GM23338 (cell line): ENCODE results near the gene LSM14A. TPM values are rescaled to one million over a fixed set of nuclear protein-coding genes. Genes with fewer than 3 reads are reported as not detected.

ENCODE experiments used
- ATAC-seq: fragments of 200-7000 bp; cut with Tn5 transposase; 3 replicates; pipeline ENCODE4 v1.9.1; 2020
- DNase-seq: peaks from one replicate; pipeline ENCODE4 v3.0.0-alpha.2; 2015; ENCODE audit warnings: low spot score
- H2AFZ ChIP-seq: fragments of 200-600 bp; sonication (generic); 2 replicates; pipeline ENCODE4 v1.8.0; 2016; ENCODE audit warnings: antibody characterized with exemption, mild to moderate bottlenecking, moderate library complexity
- H3F3A ChIP-seq: fragments of 200-600 bp; sonication (generic); replicated peaks from 2 replicates; pipeline ENCODE4 v1.8.0; 2017; ENCODE audit warnings: antibody characterized with exemption, mixed run types, low read depth
- H3K27ac ChIP-seq: fragments of 200-600 bp; sonication (generic); 2 replicates; pipeline ENCODE4 v1.6.1; 2016; ENCODE audit warnings: low read depth
- H3K27me3 ChIP-seq: fragments of 200-600 bp; sonication (generic); 2 replicates; pipeline ENCODE4 v1.8.0; 2016; ENCODE audit warnings: mild to moderate bottlenecking, mixed run types, moderate library complexity; ENCODE audit not compliant: insufficient read depth
- H3K36me3 ChIP-seq: fragments of 200-600 bp; sonication (generic); 2 replicates; pipeline ENCODE4 v1.8.0; 2016; ENCODE audit warnings: mild to moderate bottlenecking; ENCODE audit not compliant: insufficient read depth
- H3K4me1 ChIP-seq: fragments of 200-600 bp; sonication (generic); 2 replicates; pipeline ENCODE4 v1.8.0; 2016; ENCODE audit warnings: mild to moderate bottlenecking, moderate library complexity; ENCODE audit not compliant: insufficient read depth
- H3K4me2 ChIP-seq: fragments of 200-600 bp; sonication (generic); 2 replicates; pipeline ENCODE4 v1.7.1; 2017; ENCODE audit warnings: mixed run types
- H3K4me3 ChIP-seq: fragments of 200-600 bp; sonication (generic); 2 replicates; pipeline ENCODE4 v1.6.1; 2016; ENCODE audit warnings: mixed run types
- H3K79me2 ChIP-seq: fragments of 200-600 bp; sonication (generic); replicated peaks from 2 replicates; pipeline ENCODE4 v1.8.0; 2017; ENCODE audit warnings: mild to moderate bottlenecking; ENCODE audit not compliant: insufficient read depth
- H3K9me2 ChIP-seq: fragments of 200-600 bp; sonication (generic); 2 replicates; pipeline ENCODE4 v1.8.0; 2017; ENCODE audit not compliant: insufficient read depth
- H4K20me1 ChIP-seq: fragments of 200-600 bp; sonication (generic); replicated peaks from 2 replicates; pipeline ENCODE4 v1.8.0; 2017; ENCODE audit warnings: mild to moderate bottlenecking; ENCODE audit not compliant: insufficient read depth
- H3K27ac Mint-ChIP-seq: 2 replicates; pipeline ENCODE4 v1.8.0; 2020; ENCODE audit warnings: inconsistent platforms, mild to moderate bottlenecking, moderate library complexity, mixed read lengths
- H3K27me3 Mint-ChIP-seq: 3 replicates; pipeline ENCODE4 v1.8.0; 2022; ENCODE audit warnings: low read depth, mild to moderate bottlenecking, moderate library complexity, mixed read lengths, inconsistent platforms; ENCODE audit not compliant: insufficient read depth, poor library complexity
- H3K36me3 Mint-ChIP-seq: 3 replicates; pipeline ENCODE4 v1.8.0; 2021; ENCODE audit warnings: low read depth, mild to moderate bottlenecking, inconsistent platforms, moderate library complexity, mixed read lengths
- H3K4me1 Mint-ChIP-seq: 3 replicates; pipeline ENCODE4 v1.8.0; 2020; ENCODE audit warnings: mild to moderate bottlenecking, inconsistent platforms, mixed read lengths
- H3K4me3 Mint-ChIP-seq: 3 replicates; pipeline ENCODE4 v1.8.0; 2021; ENCODE audit warnings: moderate library complexity, mild to moderate bottlenecking, inconsistent platforms, mixed read lengths
- H3K9me3 Mint-ChIP-seq: 3 replicates; pipeline ENCODE4 v1.8.0; 2020; ENCODE audit warnings: moderate library complexity, mild to moderate bottlenecking, inconsistent platforms, mixed read lengths
- CREB1 ChIP-seq: fragments of 250-450 bp; sonication (Bioruptor Pico); IDR thresholded peaks from 2 replicates; pipeline ENCODE4 v1.5.0; 2020; ENCODE audit warnings: low read depth, mild to moderate bottlenecking, moderate library complexity
- EZH2 ChIP-seq: fragments of 200-600 bp; sonication (generic); IDR thresholded peaks from one replicate; pipeline ENCODE4 v1.8.0; 2017; ENCODE audit warnings: antibody characterized with exemption, mild to moderate bottlenecking, low read depth; ENCODE audit not compliant: unreplicated experiment
- EZH2phosphoT487 ChIP-seq: fragments of 200-600 bp; sonication (generic); IDR thresholded peaks from one replicate; pipeline ENCODE4 v1.8.1; 2018; ENCODE audit warnings: antibody characterized with exemption; ENCODE audit not compliant: unreplicated experiment
- NANOG ChIP-seq: IDR thresholded peaks from 2 replicates; pipeline ENCODE4 v1.6.1; 2016; ENCODE audit warnings: antibody characterized with exemption, borderline replicate concordance
- POLR2AphosphoS5 ChIP-seq: IDR thresholded peaks from 2 replicates; pipeline ENCODE4 v1.6.1; 2016; ENCODE audit warnings: antibody characterized with exemption, low read depth
- STAT1 ChIP-seq: IDR thresholded peaks from one replicate; pipeline ENCODE4 v1.6.1; 2016; ENCODE audit warnings: antibody characterized with exemption; ENCODE audit not compliant: unreplicated experiment
- ZNF114 ChIP-seq: fragments of 250-450 bp; sonication (Bioruptor Pico); IDR thresholded peaks from 2 replicates; pipeline ENCODE4 v1.5.0; 2020; ENCODE audit warnings: mild to moderate bottlenecking, moderate library complexity
- polyA plus RNA-seq: library from polyadenylated mRNA; unstranded; fragments of >200 nt; fragmentation: Nextera tagmentation; extraction: Ambion mirVana; gene quantifications from 2 replicates; pipeline ENCODE4 v1.2.1, GENCODE V29; 2016
- total RNA-seq: library from RNA; depleted of rRNA; stranded (reverse); fragments of >200 nt; shearing (Covaris generic); gene quantifications from 2 replicates; pipeline ENCODE4 v1.2.3, GENCODE V29; 2014
- TF ChIP-seq, protein P1 (sequence below): IDR thresholded peaks from 2 replicates; pipeline ENCODE4 v1.6.1; 2016; ENCODE audit warnings: antibody characterized with exemption
- TF ChIP-seq, protein P2 (sequence below), 2 experiments: fragments of 200-600 bp in 1 of 2; sonication (generic) in 1 of 2; conservative IDR thresholded peaks; 2 replicates each; pipeline versions ENCODE4 v1.5.1 to v1.6.1; 2016 to 2017; ENCODE audit warnings: antibody characterized with exemption in 2 of 2, low read depth in 2 of 2, mild to moderate bottlenecking in 2 of 2, moderate library complexity in 1 of 2
- TF ChIP-seq, protein P3 (sequence below): IDR thresholded peaks from one replicate; pipeline ENCODE4 v1.6.1; 2018; ENCODE audit warnings: antibody characterized with exemption; ENCODE audit not compliant: unreplicated experiment

The LSM14A gene
- total and polyA plus RNA-seq, 2 experiments from 2014 or later: 109 to 166 TPM

DNA sequence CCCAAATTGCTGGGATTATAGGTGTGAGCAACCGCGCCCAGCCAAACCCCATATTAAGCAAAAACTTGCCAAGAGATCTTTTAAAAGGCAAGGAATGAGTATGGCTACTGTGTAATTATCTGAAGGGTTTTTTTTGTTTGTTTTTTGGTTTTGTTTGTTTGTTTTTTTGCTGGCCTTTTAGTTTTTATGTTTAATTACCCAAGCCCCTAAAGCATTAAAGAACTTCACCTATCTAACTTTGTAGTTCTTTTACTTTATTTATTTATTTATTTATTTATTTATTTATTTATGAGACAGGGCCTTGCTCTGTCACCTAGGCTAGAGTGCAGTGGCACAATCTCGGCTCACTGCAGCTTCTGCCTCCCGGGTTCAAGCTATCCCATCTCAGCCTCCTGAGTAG is 41.7 kb downstream of the LSM14A start (continued):
- TF ChIP-seq EZH2 (no peak), STAT1 (no peak), CREB1 (no peak)
- TF ChIP-seq, protein P1, sequence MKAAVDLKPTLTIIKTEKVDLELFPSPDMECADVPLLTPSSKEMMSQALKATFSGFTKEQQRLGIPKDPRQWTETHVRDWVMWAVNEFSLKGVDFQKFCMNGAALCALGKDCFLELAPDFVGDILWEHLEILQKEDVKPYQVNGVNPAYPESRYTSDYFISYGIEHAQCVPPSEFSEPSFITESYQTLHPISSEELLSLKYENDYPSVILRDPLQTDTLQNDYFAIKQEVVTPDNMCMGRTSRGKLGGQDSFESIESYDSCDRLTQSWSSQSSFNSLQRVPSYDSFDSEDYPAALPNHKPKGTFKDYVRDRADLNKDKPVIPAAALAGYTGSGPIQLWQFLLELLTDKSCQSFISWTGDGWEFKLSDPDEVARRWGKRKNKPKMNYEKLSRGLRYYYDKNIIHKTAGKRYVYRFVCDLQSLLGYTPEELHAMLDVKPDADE: no peak

DNA sequence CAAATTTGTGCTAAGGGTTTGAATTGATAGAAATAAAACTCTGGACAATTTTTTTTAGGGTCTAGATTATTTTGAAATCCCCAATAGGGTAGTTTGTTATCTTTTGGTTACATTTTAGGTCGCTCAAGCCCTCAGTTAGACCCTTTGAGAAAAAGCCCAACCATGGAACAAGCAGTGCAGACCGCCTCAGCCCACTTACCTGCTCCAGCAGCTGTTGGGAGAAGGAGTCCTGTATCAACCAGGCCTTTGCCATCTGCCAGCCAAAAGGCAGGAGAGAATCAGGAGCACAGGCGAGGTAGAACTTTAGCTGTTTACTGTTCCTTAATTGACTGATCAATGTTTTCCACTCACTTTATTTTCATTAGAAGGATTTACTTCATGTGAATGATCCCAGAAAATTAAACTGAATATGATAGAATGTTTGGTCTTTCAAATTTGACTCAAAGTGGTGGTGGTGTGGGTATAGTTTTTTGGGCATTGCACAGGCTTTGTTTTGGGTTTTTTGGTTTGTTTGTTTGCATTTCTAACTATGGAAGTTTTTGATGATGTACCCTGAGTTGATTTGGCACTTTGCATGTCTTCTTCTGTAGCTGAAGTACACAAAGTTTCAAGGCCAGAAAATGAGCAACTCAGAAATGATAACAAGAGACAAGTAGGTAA is 42.8 kb downstream of the LSM14A start:
- Mint-ChIP-seq H3K27ac (no peak overlapping the region; the same call in 1 of the 2 replicates), H3K36me3 (peaks cover 64% of the 10 kb centered on the region), H3K4me1 (no peaks in the 10 kb centered on the region), H3K4me3 (no peak overlapping the region), H3K9me3 (no peaks in the 10 kb centered on the region), H3K27me3 (no peaks in the 10 kb centered on the region)
- H4K20me1 ChIP-seq: peaks cover 14% of the 10 kb centered on the region
- H3K27me3 ChIP-seq: no peaks in the 10 kb centered on the region
- TF ChIP-seq, protein P2, sequence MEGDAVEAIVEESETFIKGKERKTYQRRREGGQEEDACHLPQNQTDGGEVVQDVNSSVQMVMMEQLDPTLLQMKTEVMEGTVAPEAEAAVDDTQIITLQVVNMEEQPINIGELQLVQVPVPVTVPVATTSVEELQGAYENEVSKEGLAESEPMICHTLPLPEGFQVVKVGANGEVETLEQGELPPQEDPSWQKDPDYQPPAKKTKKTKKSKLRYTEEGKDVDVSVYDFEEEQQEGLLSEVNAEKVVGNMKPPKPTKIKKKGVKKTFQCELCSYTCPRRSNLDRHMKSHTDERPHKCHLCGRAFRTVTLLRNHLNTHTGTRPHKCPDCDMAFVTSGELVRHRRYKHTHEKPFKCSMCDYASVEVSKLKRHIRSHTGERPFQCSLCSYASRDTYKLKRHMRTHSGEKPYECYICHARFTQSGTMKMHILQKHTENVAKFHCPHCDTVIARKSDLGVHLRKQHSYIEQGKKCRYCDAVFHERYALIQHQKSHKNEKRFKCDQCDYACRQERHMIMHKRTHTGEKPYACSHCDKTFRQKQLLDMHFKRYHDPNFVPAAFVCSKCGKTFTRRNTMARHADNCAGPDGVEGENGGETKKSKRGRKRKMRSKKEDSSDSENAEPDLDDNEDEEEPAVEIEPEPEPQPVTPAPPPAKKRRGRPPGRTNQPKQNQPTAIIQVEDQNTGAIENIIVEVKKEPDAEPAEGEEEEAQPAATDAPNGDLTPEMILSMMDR (conservative IDR thresholded peaks at IDR 0.05; ENCODE audit: low read depth in 2 of 2): no peak
- TF ChIP-seq CREB1: no peak
- TF ChIP-seq, protein P1: no peak
- TF ChIP-seq ZNF114 (CRISPR knock-in tag): no peak
- TF ChIP-seq POLR2AphosphoS5: no peak
- TF ChIP-seq EZH2: no peak
- no peak overlapping the region for H2AFZ ChIP-seq
- H3K4me3 ChIP-seq: no peak overlapping the region
- peaks cover 12% of the 10 kb centered on the region for H3F3A ChIP-seq
- peaks cover 11% of the 10 kb centered on the region; the same call in 1 of the 2 replicates for H3K79me2 ChIP-seq
- H3K9me2 ChIP-seq: no peaks in the 10 kb centered on the region
- H3K36me3 ChIP-seq: peaks cover 48% of the 10 kb centered on the region
- no peak overlapping the region for H3K4me2 ChIP-seq
- DNase-seq: no peak
- no peak overlapping the region; the same call in 1 of the 2 replicates for H3K27ac ChIP-seq
- no peaks in the 10 kb centered on the region for H3K4me1 ChIP-seq
- no peak for ATAC-seq

DNA sequence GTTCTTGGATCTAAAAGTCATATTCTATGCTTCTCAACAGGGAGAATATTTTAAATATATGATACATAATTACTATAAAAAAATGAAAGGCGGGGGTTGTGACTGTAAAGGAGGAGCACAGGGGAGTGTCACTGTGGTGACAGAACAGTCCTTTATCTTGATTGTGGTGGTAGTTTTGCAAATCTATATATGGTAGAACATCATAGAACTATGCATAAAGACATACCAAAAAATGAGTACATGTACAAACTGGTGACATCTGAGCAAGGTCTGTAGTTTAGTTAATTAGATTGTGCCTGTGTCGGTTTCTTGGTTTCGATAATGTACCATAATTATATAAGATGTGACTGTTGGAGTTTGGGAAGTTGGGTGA is 43.3 kb downstream of the LSM14A start:
- H4K20me1 ChIP-seq: peaks cover 15% of the 10 kb centered on the region
- no peak overlapping the region for H3K27ac Mint-ChIP-seq
- H3K4me3 Mint-ChIP-seq: no peak overlapping the region
- H3K4me2 ChIP-seq: no peak overlapping the region
- no peaks in the 10 kb centered on the region for H3K27me3 Mint-ChIP-seq
- DNase-seq (no peak), ATAC-seq (no peak)
- H3K9me2 ChIP-seq: no peaks in the 10 kb centered on the region
- H3K9me3 Mint-ChIP-seq: no peaks in the 10 kb centered on the region
- H3K4me1 ChIP-seq: no peaks in the 10 kb centered on the region
- H3K27ac ChIP-seq: no peak overlapping the region
- H3K27me3 ChIP-seq: no peaks in the 10 kb centered on the region
- H3K4me3 ChIP-seq: no peak overlapping the region
- H3K4me1 Mint-ChIP-seq: no peaks in the 10 kb centered on the region
- H3K79me2 ChIP-seq: peaks cover 11% of the 10 kb centered on the region; the same call in 1 of the 2 replicates
- H3K36me3 Mint-ChIP-seq: peaks cover 65% of the 10 kb centered on the region
- peaks cover 12% of the 10 kb centered on the region for H3F3A ChIP-seq
- no peak overlapping the region for H2AFZ ChIP-seq
- peaks cover 48% of the 10 kb centered on the region for H3K36me3 ChIP-seq
- TF ChIP-seq, protein P1: no peak
- no peak for TF ChIP-seq EZH2
- TF ChIP-seq ZNF114 (CRISPR knock-in tag): no peak
- TF ChIP-seq EZH2phosphoT487: no peak
- TF ChIP-seq STAT1: no peak
- TF ChIP-seq NANOG: no peak
- no peak for TF ChIP-seq CREB1
- TF ChIP-seq, protein P3, sequence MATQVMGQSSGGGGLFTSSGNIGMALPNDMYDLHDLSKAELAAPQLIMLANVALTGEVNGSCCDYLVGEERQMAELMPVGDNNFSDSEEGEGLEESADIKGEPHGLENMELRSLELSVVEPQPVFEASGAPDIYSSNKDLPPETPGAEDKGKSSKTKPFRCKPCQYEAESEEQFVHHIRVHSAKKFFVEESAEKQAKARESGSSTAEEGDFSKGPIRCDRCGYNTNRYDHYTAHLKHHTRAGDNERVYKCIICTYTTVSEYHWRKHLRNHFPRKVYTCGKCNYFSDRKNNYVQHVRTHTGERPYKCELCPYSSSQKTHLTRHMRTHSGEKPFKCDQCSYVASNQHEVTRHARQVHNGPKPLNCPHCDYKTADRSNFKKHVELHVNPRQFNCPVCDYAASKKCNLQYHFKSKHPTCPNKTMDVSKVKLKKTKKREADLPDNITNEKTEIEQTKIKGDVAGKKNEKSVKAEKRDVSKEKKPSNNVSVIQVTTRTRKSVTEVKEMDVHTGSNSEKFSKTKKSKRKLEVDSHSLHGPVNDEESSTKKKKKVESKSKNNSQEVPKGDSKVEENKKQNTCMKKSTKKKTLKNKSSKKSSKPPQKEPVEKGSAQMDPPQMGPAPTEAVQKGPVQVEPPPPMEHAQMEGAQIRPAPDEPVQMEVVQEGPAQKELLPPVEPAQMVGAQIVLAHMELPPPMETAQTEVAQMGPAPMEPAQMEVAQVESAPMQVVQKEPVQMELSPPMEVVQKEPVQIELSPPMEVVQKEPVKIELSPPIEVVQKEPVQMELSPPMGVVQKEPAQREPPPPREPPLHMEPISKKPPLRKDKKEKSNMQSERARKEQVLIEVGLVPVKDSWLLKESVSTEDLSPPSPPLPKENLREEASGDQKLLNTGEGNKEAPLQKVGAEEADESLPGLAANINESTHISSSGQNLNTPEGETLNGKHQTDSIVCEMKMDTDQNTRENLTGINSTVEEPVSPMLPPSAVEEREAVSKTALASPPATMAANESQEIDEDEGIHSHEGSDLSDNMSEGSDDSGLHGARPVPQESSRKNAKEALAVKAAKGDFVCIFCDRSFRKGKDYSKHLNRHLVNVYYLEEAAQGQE: no peak
